DND-41 (cell line): ENCODE results near the gene SV2B.

Experiments
- ATAC-seq: fragments of 200-7000 bp; cut with Tn5 transposase; 3 replicates; pipeline ENCODE4 v1.9.1; 2021; ENCODE audit warnings: low read depth; ENCODE audit not compliant: insufficient read depth
- DNase-seq: peaks from one replicate; pipeline ENCODE4 v3.0.0-alpha.2; 2020
- H2AFZ ChIP-seq: 2 replicates; pipeline ENCODE4 v1.6.0; 2012; ENCODE audit warnings: low read depth, low read length
- H3K27ac ChIP-seq: 2 replicates; pipeline ENCODE4 v1.5.1; 2012; ENCODE audit warnings: low read length, inconsistent platforms
- H3K27me3 ChIP-seq: fragments of 200-600 bp; sonication (generic); 2 replicates; pipeline ENCODE4 v1.6.0; 2012; ENCODE audit warnings: low read length, mild to moderate bottlenecking, inconsistent platforms; ENCODE audit not compliant: insufficient read depth, poor library complexity
- H3K36me3 ChIP-seq: 2 replicates; pipeline ENCODE4 v1.5.1; 2012; ENCODE audit warnings: low read length, inconsistent platforms; ENCODE audit not compliant: insufficient read depth
- H3K4me1 ChIP-seq: 2 replicates; pipeline ENCODE4 v1.5.1; 2012; ENCODE audit warnings: mild to moderate bottlenecking, low read length; ENCODE audit not compliant: insufficient read depth
- H3K4me2 ChIP-seq: 2 replicates; pipeline ENCODE4 v1.6.0; 2012; ENCODE audit warnings: mild to moderate bottlenecking, moderate library complexity, low read length, inconsistent platforms; ENCODE audit not compliant: insufficient read depth
- H3K4me3 ChIP-seq, 2 experiments: fragments of 200-600 bp in 1 of 2; shearing (Covaris generic) in 1 of 2; 2 replicates each; pipeline ENCODE4 v1.5.1; 2012 to 2016; ENCODE audit warnings: inconsistent platforms in 2 of 2, low read length in 2 of 2, mild to moderate bottlenecking in 2 of 2, low read depth in 1 of 2, moderate library complexity in 1 of 2
- H3K79me2 ChIP-seq: 2 replicates; pipeline ENCODE4 v1.6.0; 2012; ENCODE audit warnings: low read length, inconsistent platforms; ENCODE audit not compliant: insufficient read depth
- H3K9ac ChIP-seq: 2 replicates; pipeline ENCODE4 v1.6.0; 2012; ENCODE audit warnings: low read depth, mild to moderate bottlenecking, inconsistent platforms, low read length, moderate library complexity
- H3K9me3 ChIP-seq: 2 replicates; pipeline ENCODE4 v1.5.1; 2012; ENCODE audit warnings: low read length, moderate library complexity, mild to moderate bottlenecking, inconsistent platforms; ENCODE audit not compliant: insufficient read depth, severe bottlenecking
- H4K20me1 ChIP-seq: 2 replicates; pipeline ENCODE4 v1.6.0; 2012; ENCODE audit warnings: low read length; ENCODE audit not compliant: insufficient read depth
- EZH2 ChIP-seq: IDR thresholded peaks from 3 replicates; pipeline ENCODE4 v1.6.1; 2012; ENCODE audit warnings: borderline replicate concordance, low read depth, mild to moderate bottlenecking, moderate library complexity, low read length, inconsistent platforms; ENCODE audit not compliant: severe bottlenecking
- TF ChIP-seq, protein P1 (sequence below): IDR thresholded peaks from 2 replicates; pipeline ENCODE4 v1.5.1; 2012; ENCODE audit warnings: borderline replicate concordance, low read length, moderate library complexity, mild to moderate bottlenecking; ENCODE audit not compliant: poor library complexity, severe bottlenecking; ENCODE audit errors: extremely low read depth

The SV2B gene

GRCh38 chr15:91171334-91171733 lies 71.3 kb downstream of the SV2B start:
- no peak for DNase-seq
- H3K79me2 ChIP-seq = no peaks in the 10 kb centered on the region
- no peaks in the 10 kb centered on the region for H3K27me3 ChIP-seq
- H3K9me3 ChIP-seq = no peaks in the 10 kb centered on the region
- no peak overlapping the region for H2AFZ ChIP-seq
- H3K27ac ChIP-seq = no peak overlapping the region
- H4K20me1 ChIP-seq = no peaks in the 10 kb centered on the region
- H3K4me2 ChIP-seq = no peak overlapping the region
- H3K36me3 ChIP-seq = no peaks in the 10 kb centered on the region
- ATAC-seq = no peak
- no peaks in the 10 kb centered on the region for H3K4me1 ChIP-seq
- TF ChIP-seq EZH2 = no peak
- TF ChIP-seq, protein P1, sequence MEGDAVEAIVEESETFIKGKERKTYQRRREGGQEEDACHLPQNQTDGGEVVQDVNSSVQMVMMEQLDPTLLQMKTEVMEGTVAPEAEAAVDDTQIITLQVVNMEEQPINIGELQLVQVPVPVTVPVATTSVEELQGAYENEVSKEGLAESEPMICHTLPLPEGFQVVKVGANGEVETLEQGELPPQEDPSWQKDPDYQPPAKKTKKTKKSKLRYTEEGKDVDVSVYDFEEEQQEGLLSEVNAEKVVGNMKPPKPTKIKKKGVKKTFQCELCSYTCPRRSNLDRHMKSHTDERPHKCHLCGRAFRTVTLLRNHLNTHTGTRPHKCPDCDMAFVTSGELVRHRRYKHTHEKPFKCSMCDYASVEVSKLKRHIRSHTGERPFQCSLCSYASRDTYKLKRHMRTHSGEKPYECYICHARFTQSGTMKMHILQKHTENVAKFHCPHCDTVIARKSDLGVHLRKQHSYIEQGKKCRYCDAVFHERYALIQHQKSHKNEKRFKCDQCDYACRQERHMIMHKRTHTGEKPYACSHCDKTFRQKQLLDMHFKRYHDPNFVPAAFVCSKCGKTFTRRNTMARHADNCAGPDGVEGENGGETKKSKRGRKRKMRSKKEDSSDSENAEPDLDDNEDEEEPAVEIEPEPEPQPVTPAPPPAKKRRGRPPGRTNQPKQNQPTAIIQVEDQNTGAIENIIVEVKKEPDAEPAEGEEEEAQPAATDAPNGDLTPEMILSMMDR = no peak
- no peak overlapping the region for H3K9ac ChIP-seq
- H3K4me3 ChIP-seq = no peak overlapping the region

- Histone ChIP-seq H2AFZ (no peak overlapping the region), H3K4me2 (no peak overlapping the region), H3K4me3 (no peak overlapping the region), H3K27ac (no peak overlapping the region), H3K79me2 (no peaks in the 10 kb centered on the region), H3K9ac (no peak overlapping the region), H3K36me3 (no peaks in the 10 kb centered on the region), H3K9me3 (no peaks in the 10 kb centered on the region), H4K20me1 (no peaks in the 10 kb centered on the region), H3K27me3 (peaks cover 3% of the 10 kb centered on the region), H3K4me1 (no peaks in the 10 kb centered on the region)
- ATAC-seq = no peak
- no peak for DNase-seq
- TF ChIP-seq, protein P1 = no peak
- no peak for TF ChIP-seq EZH2
These were observed 82.0 kb downstream of the SV2B start for GRCh38 chr15:91182101-91182500.

- DNase-seq = no peak
- TF ChIP-seq, protein P1 = no peak
- TF ChIP-seq EZH2 = no peak
- H3K4me2 ChIP-seq = no peak overlapping the region
- H3K9ac ChIP-seq = no peak overlapping the region
- no peak for ATAC-seq
- no peaks in the 10 kb centered on the region for H4K20me1 ChIP-seq
- H3K27ac ChIP-seq = no peak overlapping the region
- no peaks in the 10 kb centered on the region for H3K9me3 ChIP-seq
- no peak overlapping the region for H3K4me3 ChIP-seq
- H2AFZ ChIP-seq = no peak overlapping the region
- peaks cover 3% of the 10 kb centered on the region for H3K27me3 ChIP-seq
- no peaks in the 10 kb centered on the region for H3K79me2 ChIP-seq
- H3K4me1 ChIP-seq = no peaks in the 10 kb centered on the region
- no peaks in the 10 kb centered on the region for H3K36me3 ChIP-seq
These were observed 83.5 kb downstream of the SV2B start for GRCh38 chr15:91183596-91183995.

GRCh38 chr15:91184441-91184840 lies 84.4 kb downstream of the SV2B start:
- peaks cover 3% of the 10 kb centered on the region for H3K27me3 ChIP-seq
- H3K9ac ChIP-seq = no peak overlapping the region
- H3K27ac ChIP-seq = no peak overlapping the region
- H3K4me1 ChIP-seq = no peaks in the 10 kb centered on the region
- H3K36me3 ChIP-seq = no peaks in the 10 kb centered on the region
- no peak overlapping the region for H3K4me2 ChIP-seq
- H3K9me3 ChIP-seq = no peaks in the 10 kb centered on the region
- H3K79me2 ChIP-seq = no peaks in the 10 kb centered on the region
- no peaks in the 10 kb centered on the region for H4K20me1 ChIP-seq
- no peak overlapping the region for H2AFZ ChIP-seq
- no peak for DNase-seq
- no peak for ATAC-seq
- no peak for TF ChIP-seq EZH2
- TF ChIP-seq, protein P1 = no peak
- no peak overlapping the region for H3K4me3 ChIP-seq
